ENCODE measurements around the gene RBFOX1.

The RBFOX1 gene

DNA sequence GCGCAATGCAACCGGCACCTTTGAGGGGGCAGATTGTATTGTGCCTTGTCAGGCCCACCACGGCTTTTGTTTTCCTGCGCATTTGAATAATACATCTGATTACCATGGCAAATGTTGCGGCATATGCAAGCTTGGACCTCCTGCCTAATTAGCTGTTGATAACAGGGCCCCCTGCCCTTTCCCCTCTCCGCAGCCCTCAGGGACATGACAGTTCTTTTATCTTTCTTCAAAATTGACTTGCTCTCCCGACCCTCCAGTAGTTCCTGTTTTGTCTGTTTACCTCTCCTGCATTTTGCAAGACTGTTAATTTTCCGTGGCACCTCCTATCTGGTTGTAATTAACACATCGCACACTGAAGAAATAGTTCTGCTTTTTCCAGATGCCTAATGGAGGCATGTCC is 86.8 kb downstream of the RBFOX1 start:
- no peak for DNase-seq (ENCODE audit: low read depth in 1 of 2, low spot score in 1 of 2)

GRCh38 chr16:7420079-7420478 is 87.4 kb downstream of the RBFOX1 start:
- DNase-seq (ENCODE audit: low read depth in 1 of 2, low spot score in 1 of 2) = no peak

GRCh38 chr16:7420843-7421242 is 88.2 kb downstream of the RBFOX1 start:
- no peak for DNase-seq (ENCODE audit: low read depth in 1 of 2, low spot score in 1 of 2)

GRCh38 chr16:7421578-7421977 is 88.9 kb downstream of the RBFOX1 start:
- no peak for DNase-seq (ENCODE audit: low read depth in 1 of 2, low spot score in 1 of 2)

GRCh38 chr16:7422036-7422888 is 89.6 kb downstream of the RBFOX1 start:
- DNase-seq (ENCODE audit: low read depth in 1 of 2, low spot score in 1 of 2) = no peak

- no peak for DNase-seq (ENCODE audit: low read depth in 1 of 2, low spot score in 1 of 2)
Observed at GRCh38 chr16:7423434-7424044, 90.9 kb downstream of the RBFOX1 start.

GRCh38 chr16:7426161-7426560 is 93.5 kb downstream of the RBFOX1 start:
- no peak for DNase-seq (ENCODE audit: low read depth in 1 of 2, low spot score in 1 of 2)

GRCh38 chr16:7431723-7432122 is 99.1 kb downstream of the RBFOX1 start:
- no peak for DNase-seq (ENCODE audit: low read depth in 1 of 2, low spot score in 1 of 2)

DNA sequence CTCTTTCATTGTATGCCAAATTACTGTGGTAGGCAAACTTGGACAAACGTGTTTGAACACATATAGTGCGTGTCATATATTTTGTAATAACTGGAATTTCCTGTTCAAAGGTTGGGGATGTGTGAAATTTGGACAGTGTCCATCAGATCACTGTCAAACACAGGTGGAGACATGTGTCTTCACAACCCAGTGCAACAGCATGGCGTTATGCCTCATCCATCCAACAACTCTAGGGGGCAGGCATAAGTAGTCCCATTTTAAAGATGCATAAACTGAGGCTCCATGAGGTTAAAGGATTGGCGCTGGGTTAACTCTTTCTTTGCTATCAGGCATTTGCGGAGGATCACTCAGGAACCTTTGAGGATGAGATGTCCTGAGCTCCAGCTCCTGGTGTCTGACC is 103.7 kb downstream of the RBFOX1 start:
- no peak for DNase-seq (ENCODE audit: low read depth in 1 of 2, low spot score in 1 of 2)

DNA sequence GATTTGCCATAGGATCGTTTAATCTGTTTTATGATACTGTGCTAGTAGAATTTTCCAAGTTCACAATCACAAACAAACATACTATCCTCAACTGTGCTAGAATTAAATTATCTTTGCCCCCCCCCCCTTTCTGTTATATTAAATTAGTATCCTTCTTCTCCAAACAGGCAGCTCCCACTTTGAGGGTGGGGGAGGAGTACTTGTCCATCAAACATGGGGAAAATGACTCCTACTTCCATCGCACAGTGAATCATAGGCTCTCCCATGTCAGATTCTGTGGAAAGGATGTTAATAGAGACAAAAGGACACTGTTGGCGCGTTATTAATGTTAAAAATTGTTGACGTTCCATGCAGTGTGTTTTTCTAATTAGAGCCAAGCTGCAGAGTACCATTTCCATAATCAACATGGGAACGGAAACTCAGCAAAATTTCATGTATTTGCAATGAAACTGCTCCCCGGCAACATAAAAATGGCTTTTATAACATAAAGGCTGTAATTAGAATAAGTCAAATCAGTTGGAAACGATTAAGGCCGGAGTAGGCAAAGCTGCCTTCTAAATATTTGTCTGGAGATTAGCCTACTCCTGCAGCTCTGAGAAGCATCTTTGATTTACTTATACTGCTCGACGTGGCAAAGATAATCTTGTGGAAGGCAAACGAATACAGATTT is 104.6 kb downstream of the RBFOX1 start:
- DNase-seq (ENCODE audit: low read depth in 1 of 2, low spot score in 1 of 2) = no peak

DNA sequence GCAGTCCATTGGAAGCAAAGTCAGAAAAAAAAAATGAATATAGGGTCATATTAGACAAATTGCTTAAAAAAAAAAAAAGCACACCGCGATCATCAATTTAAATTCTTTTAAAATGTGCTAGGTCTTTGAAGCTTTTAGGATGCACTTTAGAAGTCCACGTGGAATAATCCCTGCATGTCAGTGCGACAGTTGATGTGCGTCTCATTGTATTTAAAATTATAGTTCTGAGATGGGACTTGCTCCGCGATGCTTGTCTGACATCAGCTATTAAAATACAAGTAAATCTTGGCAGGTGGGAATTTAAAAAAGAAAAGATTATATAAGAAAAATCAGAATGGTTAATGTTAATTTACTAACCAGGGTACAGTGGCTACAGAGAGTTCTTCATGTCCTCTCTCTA is 105.2 kb downstream of the RBFOX1 start:
- no peak for DNase-seq (ENCODE audit: low read depth in 1 of 2, low spot score in 1 of 2)

DNA sequence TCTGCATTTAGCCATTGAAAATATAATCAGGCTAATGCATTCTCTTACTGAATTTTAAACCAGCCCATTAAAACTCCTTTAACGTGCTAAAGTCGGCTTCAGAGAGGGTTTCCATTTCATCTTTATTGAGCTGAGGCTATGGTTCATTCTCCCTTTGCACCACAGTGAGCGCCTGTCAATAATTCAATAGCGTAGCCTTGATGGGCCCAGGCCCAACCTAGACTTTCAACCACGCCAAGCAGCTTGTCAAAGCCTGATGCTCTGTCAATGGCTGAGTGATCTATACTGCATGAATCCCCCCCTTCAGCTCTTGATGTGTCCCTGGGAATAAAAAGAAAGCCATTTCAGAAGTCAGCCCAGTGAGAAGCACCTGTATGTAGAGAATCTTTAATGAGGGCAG is 106.0 kb downstream of the RBFOX1 start:
- no peak for DNase-seq (ENCODE audit: low read depth in 1 of 2, low spot score in 1 of 2)

DNA sequence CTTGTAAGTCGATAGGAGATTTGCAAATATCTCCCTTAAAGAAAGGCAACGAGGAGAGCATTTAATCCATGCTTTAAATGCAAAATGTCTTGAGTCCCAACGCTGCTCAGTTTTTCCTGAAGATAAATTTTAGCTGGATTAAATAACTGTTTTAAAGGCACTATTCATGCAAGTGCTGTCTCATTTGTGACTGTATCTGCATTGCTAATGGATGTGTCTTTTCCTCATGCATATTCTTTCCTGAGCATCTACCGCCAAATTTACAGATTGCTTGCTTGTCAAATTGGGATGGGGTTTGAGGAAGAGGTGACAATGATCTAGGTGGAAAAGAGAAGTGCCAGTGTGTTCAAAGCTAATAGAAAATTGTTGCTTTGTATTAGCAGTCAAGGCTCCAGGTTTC is 106.9 kb downstream of the RBFOX1 start:
- DNase-seq (ENCODE audit: low read depth in 1 of 2, low spot score in 1 of 2) = no peak

DNA sequence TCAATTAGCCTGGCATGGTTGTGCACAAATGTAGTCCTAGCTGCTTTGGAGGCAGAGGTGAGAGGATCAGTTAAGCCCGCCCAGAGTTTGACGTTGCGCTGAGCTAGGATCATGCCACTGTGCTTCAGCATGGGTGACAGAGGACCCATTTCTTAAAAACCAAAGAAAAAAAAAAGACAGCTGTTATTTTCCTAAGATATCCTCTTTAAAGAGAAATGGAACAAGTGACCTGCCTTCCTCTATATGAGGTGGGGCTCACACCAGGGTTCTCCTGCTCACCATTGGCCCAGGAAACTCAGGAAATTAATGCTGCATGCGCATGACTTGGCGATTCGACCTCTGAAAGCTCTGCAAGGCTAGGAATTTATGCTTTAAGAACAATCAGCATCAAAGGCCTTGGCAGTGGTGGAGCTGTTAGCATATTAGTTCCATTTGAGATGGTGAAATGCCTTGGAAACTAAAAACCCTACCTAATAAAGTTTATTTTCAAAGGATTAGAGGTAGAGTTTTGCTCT is 108.3 kb downstream of the RBFOX1 start:
- DNase-seq (ENCODE audit: low read depth in 1 of 2, low spot score in 1 of 2) = no peak

- DNase-seq (ENCODE audit: low read depth in 1 of 2, low spot score in 1 of 2) = no peak
Observed at GRCh38 chr16:7442050-7442449, 109.4 kb downstream of the RBFOX1 start.

GRCh38 chr16:7443142-7443541 is 110.5 kb downstream of the RBFOX1 start:
- no peak for DNase-seq (ENCODE audit: low read depth in 1 of 2, low spot score in 1 of 2)

- no peak for DNase-seq (ENCODE audit: low read depth in 1 of 2, low spot score in 1 of 2)
Observed at GRCh38 chr16:7443648-7444365, 111.2 kb downstream of the RBFOX1 start.

- no peak for DNase-seq (ENCODE audit: low read depth in 1 of 2, low spot score in 1 of 2)
Observed at GRCh38 chr16:7449306-7449705, 116.7 kb downstream of the RBFOX1 start.

GRCh38 chr16:7449808-7450207 is 117.2 kb downstream of the RBFOX1 start:
- no peak for DNase-seq (ENCODE audit: low read depth in 1 of 2, low spot score in 1 of 2)

- no peak for DNase-seq (ENCODE audit: low read depth in 1 of 2, low spot score in 1 of 2)
Observed at GRCh38 chr16:7450440-7450839, 117.8 kb downstream of the RBFOX1 start.

- DNase-seq (ENCODE audit: low read depth in 1 of 2, low spot score in 1 of 2) = no peak
Observed at GRCh38 chr16:7452090-7452489, 119.4 kb downstream of the RBFOX1 start.

All from activated T-helper 1 cell treated with anti-CD3 and anti-CD28 coated beads, Interleukin-2, amount 50 U/mL, for 16 hours (primary cell).